ENCODE measurements around the gene MED15. TPM values are rescaled to one million over a fixed set of nuclear protein-coding genes. Genes with fewer than 3 reads are reported as not detected.

The MED15 gene
- total and polyA plus RNA-seq, 2 of the 8 experiments (the other 6 are each of a cell fraction or from before 2014, with no cell fraction given), result 28.3 to 57.1 TPM

DNA sequence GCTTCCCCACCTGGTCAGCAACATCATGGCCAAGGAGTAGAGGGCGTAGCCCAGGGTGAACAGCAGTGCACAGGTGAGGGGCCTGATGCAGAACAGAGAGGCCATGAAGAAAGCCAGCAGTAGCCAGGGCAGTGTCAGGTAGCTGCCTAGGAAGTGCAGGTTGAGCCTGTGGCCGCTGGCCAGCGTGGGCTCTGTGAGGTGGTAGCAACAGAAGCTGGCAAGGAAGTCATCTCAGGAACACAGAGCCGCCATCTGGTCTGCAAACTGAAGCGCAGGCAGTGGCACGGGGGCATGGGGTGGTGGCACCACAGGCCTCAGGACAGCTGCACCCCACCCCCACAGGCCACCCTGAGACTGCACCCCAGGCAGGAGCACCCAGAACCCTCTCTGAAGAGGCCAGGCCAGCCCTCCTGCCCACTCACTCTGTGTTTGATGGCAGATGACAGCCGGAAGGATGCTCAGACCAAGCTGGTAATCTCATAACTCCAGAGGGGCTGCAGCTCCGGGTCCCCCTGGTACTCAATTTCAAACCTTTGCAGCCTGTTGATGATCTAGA, 95.3 kb downstream of the MED15 start:
- Histone ChIP-seq H3K79me2 (ENCODE audit: control insufficient read depth in 1 of 2, insufficient read depth in 2 of 2, low read length in 2 of 2) (no peaks in the 10 kb centered on the region), H2BK5ac (ENCODE audit: low read depth, low read length) (no peak overlapping the region), H4K8ac (ENCODE audit: extremely low read depth, insufficient read depth, low read length) (no peak overlapping the region), H3K4me3 (ENCODE audit: extremely low read depth in 1 of 4, insufficient read depth in 2 of 4, low read depth in 3 of 4, low read length in 4 of 4) (no peak overlapping the region), H3K36me3 (ENCODE audit: control insufficient read depth in 2 of 4, insufficient read depth in 4 of 4, low read length in 3 of 4) (no peaks in the 10 kb centered on the region), H3K27ac (ENCODE audit: low read depth, low read length) (no peak overlapping the region), H3K18ac (ENCODE audit: extremely low read depth, low read length) (no peak overlapping the region), H2BK15ac (ENCODE audit: low read length) (no peak overlapping the region), H4K5ac (ENCODE audit: insufficient read length, low read depth, low read length) (no peak overlapping the region), H3K9me3 (ENCODE audit: insufficient read depth in 2 of 2, low read depth in 1 of 2, low read length in 1 of 2) (no peaks in the 10 kb centered on the region), H3K79me1 (ENCODE audit: low read depth, low read length) (no peaks in the 10 kb centered on the region), H2BK12ac (ENCODE audit: low read depth, low read length) (no peak overlapping the region), H3K9ac (replicated peaks in 1 of 4; ENCODE audit: extremely low read depth in 1 of 4, low read depth in 3 of 4, low read length in 3 of 4) (no peak overlapping the region), H2BK20ac (ENCODE audit: low read length) (no peak overlapping the region), H4K20me1 (replicated peaks in 1 of 2; ENCODE audit: control insufficient read depth in 1 of 2, insufficient read depth in 2 of 2, low read length in 2 of 2) (no peaks in the 10 kb centered on the region), H3K4ac (replicated peaks; ENCODE audit: insufficient read length, low read depth, low read length) (no peak overlapping the region), H3K56ac (replicated peaks; ENCODE audit: insufficient read length, low read depth, low read length) (no peak overlapping the region), H3K4me2 (ENCODE audit: insufficient read depth in 1 of 2, low read depth in 2 of 2, low read length in 2 of 2) (no peak overlapping the region), H3K23me2 (ENCODE audit: low read depth, low read length) (no peaks in the 10 kb centered on the region), H3K4me1 (replicated peaks in 1 of 4; ENCODE audit: control insufficient read depth in 3 of 4, insufficient read depth in 4 of 4, low read length in 3 of 4) (peaks cover 0 to 20% (median 8%) of the 10 kb centered on the region in 4 experiments; a peak in 5 of 7 replicates), H4K91ac (replicated peaks; ENCODE audit: insufficient read length, low read length) (no peak overlapping the region), H3K23ac (ENCODE audit: insufficient read length) (no peak overlapping the region), H3K14ac (ENCODE audit: insufficient read length) (no peak overlapping the region), H2BK120ac (replicated peaks; ENCODE audit: low read depth, low read length) (no peak overlapping the region), H2AFZ (ENCODE audit: low read length) (no peak overlapping the region), H2AK5ac (ENCODE audit: low read depth, low read length) (no peak overlapping the region), H3K27me3 (replicated peaks in 1 of 4; ENCODE audit: control insufficient read depth in 3 of 4, extremely low read depth in 1 of 4, insufficient read depth in 3 of 4, low read length in 3 of 4) (no peaks in the 10 kb centered on the region)
- ChIA-PET POLR2A (ENCODE audit: partially characterized antibody) (interaction anchor here (0.6 to 1.0 kb wide), 2 partner anchors 39 to 53 kb away, joined by 3 read pairs; no protein-coding TSS in a partner anchor), CTCF (ENCODE audit: partially characterized antibody) (interaction anchor here (0.6 to 1.6 kb wide), 10 partner anchors 9 to 47 kb away, joined by 3 to 6 read pairs (median 4); no protein-coding TSS in a partner anchor)
- DNase-seq (ENCODE audit: low read depth in 1 of 2, low spot score in 2 of 2), result peak in 1 of 2 experiments; percentile 36
- FAIRE-seq, result no peak
- WGBS, 2 experiments (ENCODE audit: extremely low coverage in 1 of 2, insufficient coverage in 1 of 2, insufficient read length in 1 of 2, insufficient replicate concordance in 2 of 2, low coverage in 1 of 2, low lambda C conversion rate in 2 of 2, missing lambda C conversion rate in 1 of 2), result 94% methylated on average over 8 of the region's 8 CpGs; no CpG with 5 or more reads in 1 of the 2 experiments
- TF ChIP-seq PHF8 (conservative IDR thresholded peaks at IDR 0.05; ENCODE audit: low read depth, low read length) (no peak), KDM5A (IDR thresholded peaks at IDR 0.05; ENCODE audit: low read length) (no peak), BACH1 (IDR thresholded peaks at IDR 0.05; ENCODE audit: low read length) (no peak), SP1 (IDR thresholded peaks at IDR 0.05; ENCODE audit: low read depth, low read length) (no peak), POLR2A (IDR thresholded peaks at IDR 0.05; ENCODE audit: control extremely low read depth in 1 of 2, low read depth in 2 of 2, low read length in 2 of 2) (no peak), SIX5 (IDR thresholded peaks at IDR 0.05; ENCODE audit: low read depth, low read length) (no peak), TEAD4 (IDR thresholded peaks at IDR 0.05; ENCODE audit: low read depth, low read length) (no peak), NANOG (IDR thresholded peaks at IDR 0.05; ENCODE audit: insufficient read depth, low read depth, low read length, poor library complexity, severe bottlenecking) (no peak), CEBPB (IDR thresholded peaks at IDR 0.05; ENCODE audit: low read depth, low read length) (no peak), CTBP2 (IDR thresholded peaks at IDR 0.05; ENCODE audit: borderline replicate concordance, insufficient read depth, insufficient read length, low read length) (no peak)
- TF ChIP-seq, protein P1, sequence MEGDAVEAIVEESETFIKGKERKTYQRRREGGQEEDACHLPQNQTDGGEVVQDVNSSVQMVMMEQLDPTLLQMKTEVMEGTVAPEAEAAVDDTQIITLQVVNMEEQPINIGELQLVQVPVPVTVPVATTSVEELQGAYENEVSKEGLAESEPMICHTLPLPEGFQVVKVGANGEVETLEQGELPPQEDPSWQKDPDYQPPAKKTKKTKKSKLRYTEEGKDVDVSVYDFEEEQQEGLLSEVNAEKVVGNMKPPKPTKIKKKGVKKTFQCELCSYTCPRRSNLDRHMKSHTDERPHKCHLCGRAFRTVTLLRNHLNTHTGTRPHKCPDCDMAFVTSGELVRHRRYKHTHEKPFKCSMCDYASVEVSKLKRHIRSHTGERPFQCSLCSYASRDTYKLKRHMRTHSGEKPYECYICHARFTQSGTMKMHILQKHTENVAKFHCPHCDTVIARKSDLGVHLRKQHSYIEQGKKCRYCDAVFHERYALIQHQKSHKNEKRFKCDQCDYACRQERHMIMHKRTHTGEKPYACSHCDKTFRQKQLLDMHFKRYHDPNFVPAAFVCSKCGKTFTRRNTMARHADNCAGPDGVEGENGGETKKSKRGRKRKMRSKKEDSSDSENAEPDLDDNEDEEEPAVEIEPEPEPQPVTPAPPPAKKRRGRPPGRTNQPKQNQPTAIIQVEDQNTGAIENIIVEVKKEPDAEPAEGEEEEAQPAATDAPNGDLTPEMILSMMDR (IDR thresholded peaks at IDR 0.05; ENCODE audit: control extremely low read depth in 1 of 3, insufficient read depth in 1 of 3, low read depth in 1 of 3, low read length in 3 of 3), result no peak

Measured in H1 (cell line).